Endothelial cell of umbilical vein (primary cell): ENCODE results near the gene PRICKLE3. TPM values are rescaled to one million over a fixed set of nuclear protein-coding genes. Genes with fewer than 3 reads are reported as not detected.
A peak's percentile ranks its signal among the peaks of the same experiment; 100 is the strongest.

Experiments used
- BruUV-seq: library from RNA; stranded (reverse); fragments of 400-500 nt; replicated peaks from 2 replicates; lab custom pipeline; 2021; lab: Mats Ljungman, UMichigan
- CTCF ChIA-PET: fragments of 300-600, 350-600 bp; sonication (Branson Sonifier 250); formaldehyde crosslinking; loops from one replicate; lab custom pipeline; 2021; ENCODE audit warnings: antibody characterized with exemption, inconsistent platforms; lab: Charles Lee
- POLR2A ChIA-PET: fragments of 300-600, 350-600 bp; sonication (Branson Sonifier 250); formaldehyde crosslinking; loops from one replicate; lab custom pipeline; 2021; ENCODE audit warnings: antibody characterized with exemption, inconsistent platforms; lab: Charles Lee
- DNase-seq: peaks from one replicate; pipeline ENCODE4 v3.0.0-alpha.2; 2011; ENCODE audit warnings: low read depth, low spot score
- FAIRE-seq: peaks from 2 replicates; lab custom pipeline; 2011; peaks lifted over from hg19 to GRCh38; lab: Jason Lieb, UNC
- H2AFZ ChIP-seq: 2 replicates; pipeline ENCODE4 v1.6.0; 2012; ENCODE audit warnings: low read depth, low read length, control low read depth, inconsistent platforms
- H3K27ac ChIP-seq: 2 replicates; pipeline ENCODE4 v1.5.1; 2011; ENCODE audit warnings: low read depth, mild to moderate bottlenecking, control low read depth, low read length, moderate library complexity; ENCODE audit not compliant: insufficient read depth
- H3K27me3 ChIP-seq, 2 experiments: 2 replicates each; pipeline versions ENCODE4 v1.6.0 to v1.6.1; 2011; ENCODE audit warnings: low read length in 2 of 2, mixed read lengths in 1 of 2; ENCODE audit not compliant: control insufficient read depth in 2 of 2, insufficient read depth in 2 of 2
- H3K36me3 ChIP-seq, 2 experiments: 2 replicates in 1 of 2; 3 replicates in 1 of 2; pipeline ENCODE4 v1.5.1; 2011; ENCODE audit warnings: low read length in 2 of 2, mild to moderate bottlenecking in 1 of 2, moderate library complexity in 1 of 2; ENCODE audit not compliant: control insufficient read depth in 2 of 2, insufficient read depth in 2 of 2; ENCODE audit errors: extremely low read depth in 1 of 2
- H3K4me1 ChIP-seq: 3 replicates; pipeline ENCODE4 v1.5.1; 2011; ENCODE audit warnings: mild to moderate bottlenecking, low read length; ENCODE audit not compliant: control insufficient read depth, insufficient read depth; ENCODE audit errors: extremely low read depth
- H3K4me2 ChIP-seq: 2 replicates; pipeline ENCODE4 v1.6.1; 2011; ENCODE audit warnings: low read length, control low read depth, mixed read lengths; ENCODE audit not compliant: insufficient read depth
- H3K4me3 ChIP-seq, 3 experiments: fragments of 200-600 bp in 1 of 3; sonication (generic), shearing (Covaris generic) in 1 of 3; replicated peaks in 1 of 3; 2 replicates each; pipeline ENCODE4 v1.5.1; 2011 to 2016; ENCODE audit warnings: control low read depth in 3 of 3, low read length in 3 of 3, mild to moderate bottlenecking in 2 of 3, inconsistent platforms in 1 of 3, low read depth in 1 of 3, moderate library complexity in 1 of 3; ENCODE audit not compliant: insufficient read depth in 1 of 3
- H3K79me2 ChIP-seq: 2 replicates; pipeline ENCODE4 v1.6.0; 2012; ENCODE audit warnings: low read length, inconsistent platforms; ENCODE audit not compliant: control insufficient read depth, insufficient read depth
- H3K9ac ChIP-seq: replicated peaks from 2 replicates; pipeline ENCODE3; 2011; ENCODE audit warnings: low read length, control low read depth; ENCODE audit not compliant: insufficient read depth; ENCODE audit errors: extremely low read depth
- H3K9me1 ChIP-seq: replicated peaks from 3 replicates; pipeline ENCODE4 v1.6.0; 2011; ENCODE audit warnings: mild to moderate bottlenecking, low read length; ENCODE audit not compliant: control insufficient read depth, insufficient read depth; ENCODE audit errors: extremely low read depth
- H3K9me3 ChIP-seq: replicated peaks from 2 replicates; pipeline ENCODE4 v1.5.1; 2012; ENCODE audit warnings: low read length, inconsistent platforms; ENCODE audit not compliant: control insufficient read depth, insufficient read depth
- H4K20me1 ChIP-seq: replicated peaks from 2 replicates; pipeline ENCODE3; 2011; ENCODE audit warnings: mild to moderate bottlenecking, low read length; ENCODE audit not compliant: control insufficient read depth, insufficient read depth; ENCODE audit errors: extremely low read depth
- FOS ChIP-seq: IDR thresholded peaks from 2 replicates; pipeline ENCODE4 v1.6.1; 2011; ENCODE audit warnings: mild to moderate bottlenecking, low read length, moderate library complexity, borderline replicate concordance; ENCODE audit not compliant: insufficient read depth
- MAX ChIP-seq: IDR thresholded peaks from 2 replicates; pipeline ENCODE4 v1.6.1; 2011; ENCODE audit not compliant: insufficient read depth, insufficient read length
- POLR2AphosphoS5 ChIP-seq: IDR thresholded peaks from 2 replicates; pipeline ENCODE4 v1.6.1; 2012; ENCODE audit warnings: low read depth, mild to moderate bottlenecking, control low read depth, low read length, moderate library complexity; ENCODE audit not compliant: insufficient read depth
- dilution Hi-C: fragments of 300-500 bp; cut with MboI; formaldehyde crosslinking; loops from one replicate; pipeline ENCODE4 v1.15.0; 2019; ENCODE audit warnings: low sequenced_read_pairs; ENCODE audit not compliant: extremely low pct_ligation_motif_present
- intact Hi-C: fragments of 100-400 bp; cut with micrococcal nuclease; formaldehyde crosslinking; loops from one replicate; pipeline ENCODE4 v1.10.0; 2022
- polyA plus RNA-seq, 4 experiments: library from polyadenylated mRNA; depleted of rRNA in 3 of 4; stranded (reverse) in 3 of 4; unstranded in 1 of 4; fragments of >200 nt; gene quantifications; 2 replicates each; pipeline versions ENCODE4 v1.2.1 to v1.2.3, GENCODE V29; 2011 to 2012; ENCODE audit warnings: missing spikeins in 1 of 4
- total RNA-seq: library from RNA; stranded (reverse); gene quantifications from 2 replicates; pipeline ENCODE4 v1.2.3, GENCODE V29; 2021

Gene PRICKLE3
- total and polyA plus RNA-seq, 2 donors (not counting 3 experiments of a cell fraction or from before 2014, with no cell fraction given): 6.8 to 15.0 TPM

DNA sequence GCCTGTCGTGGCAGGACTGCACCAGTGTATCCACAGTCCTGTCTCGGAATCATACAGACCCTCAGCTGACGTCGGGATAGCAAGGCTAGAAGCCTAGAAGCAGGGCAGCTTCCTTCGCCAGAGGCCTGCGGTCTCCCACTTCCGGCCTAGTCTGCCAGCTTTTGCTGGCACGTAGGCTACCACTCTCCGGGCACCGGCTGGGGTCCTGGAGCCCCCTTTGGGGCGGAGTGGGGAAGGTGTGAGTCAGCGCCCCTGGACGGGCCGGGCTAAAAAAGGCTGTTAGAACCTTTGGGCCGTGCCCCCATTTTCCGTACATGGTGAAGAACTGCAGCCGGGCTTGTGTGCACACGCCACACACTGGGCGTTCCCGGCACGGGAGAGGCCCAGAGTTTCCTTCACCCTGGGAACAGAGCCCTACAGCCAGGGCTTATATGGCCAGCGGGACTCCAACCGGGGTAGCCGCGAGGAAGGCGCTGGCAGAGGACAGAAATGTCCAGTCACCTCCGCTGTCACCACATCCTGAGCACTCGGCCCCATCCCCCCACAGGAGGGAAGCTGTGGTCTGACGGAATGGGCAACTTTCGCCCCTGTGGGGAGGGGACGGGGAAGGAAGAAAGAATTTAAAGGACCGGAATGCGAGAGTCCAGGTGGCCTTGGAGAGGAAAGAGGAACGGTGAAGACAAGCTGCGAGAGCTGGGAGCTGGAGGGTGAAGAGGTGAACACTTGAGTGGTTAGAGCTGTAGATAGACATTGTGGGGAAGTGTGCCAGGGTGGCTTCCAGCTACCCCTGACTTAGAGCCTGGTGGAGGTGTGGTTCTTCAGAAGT, 19.0 kb downstream of the PRICKLE3 start:
- Histone ChIP-seq H3K4me3 (peak overlapping the region; percentile 7 to 40 (median 29)), H3K9me1 (no peaks in the 10 kb centered on the region), H3K9ac (peak overlapping the region; percentile 72), H3K79me2 (peaks cover 2% of the 10 kb centered on the region), H3K4me1 (peaks cover 21% of the 10 kb centered on the region), H3K36me3 (no peaks in the 10 kb centered on the region), H3K27me3 (no peaks in the 10 kb centered on the region), H4K20me1 (no peaks in the 10 kb centered on the region), H3K9me3 (no peaks in the 10 kb centered on the region), H3K4me2 (peak overlapping the region; percentile 43), H2AFZ (peak overlapping the region; percentile 60), H3K27ac (peak overlapping the region; percentile 89)
- DNase-seq (peak; percentile 58), FAIRE-seq (peak; percentile 99)
- BruUV-seq: TSS peak; percentile 10
- ChIA-PET CTCF (interaction anchor here (1.0 to 3.6 kb wide), 4 partner anchors 9 to 17 kb away, joined by 3 to 16 read pairs (median 4); no protein-coding TSS in a partner anchor), POLR2A (interaction anchor here (1.9 kb wide), 1 partner anchor 24 kb away, joined by 7 read pairs; no protein-coding TSS in a partner anchor)
- intact Hi-C loops (loop anchor here (1.0 to 2.0 kb wide), 2 partner anchors 24 to 88 kb away; partner anchors contain the start of gene WDR45), dilution Hi-C loops (no loop called here)
- peak; percentile 10 for TF ChIP-seq POLR2AphosphoS5
- no peak for TF ChIP-seq MAX
- peak; percentile 57 for TF ChIP-seq FOS
